HuH-7 (cell line): ENCODE data around the gene TRMT2A.
A peak's percentile ranks its signal among the peaks of the same experiment; 100 is the strongest.

Experiments used
- DNase-seq: peaks from one replicate; pipeline ENCODE4 v3.0.0; 2011; ENCODE audit warnings: low spot score

TRMT2A gene

DNA sequence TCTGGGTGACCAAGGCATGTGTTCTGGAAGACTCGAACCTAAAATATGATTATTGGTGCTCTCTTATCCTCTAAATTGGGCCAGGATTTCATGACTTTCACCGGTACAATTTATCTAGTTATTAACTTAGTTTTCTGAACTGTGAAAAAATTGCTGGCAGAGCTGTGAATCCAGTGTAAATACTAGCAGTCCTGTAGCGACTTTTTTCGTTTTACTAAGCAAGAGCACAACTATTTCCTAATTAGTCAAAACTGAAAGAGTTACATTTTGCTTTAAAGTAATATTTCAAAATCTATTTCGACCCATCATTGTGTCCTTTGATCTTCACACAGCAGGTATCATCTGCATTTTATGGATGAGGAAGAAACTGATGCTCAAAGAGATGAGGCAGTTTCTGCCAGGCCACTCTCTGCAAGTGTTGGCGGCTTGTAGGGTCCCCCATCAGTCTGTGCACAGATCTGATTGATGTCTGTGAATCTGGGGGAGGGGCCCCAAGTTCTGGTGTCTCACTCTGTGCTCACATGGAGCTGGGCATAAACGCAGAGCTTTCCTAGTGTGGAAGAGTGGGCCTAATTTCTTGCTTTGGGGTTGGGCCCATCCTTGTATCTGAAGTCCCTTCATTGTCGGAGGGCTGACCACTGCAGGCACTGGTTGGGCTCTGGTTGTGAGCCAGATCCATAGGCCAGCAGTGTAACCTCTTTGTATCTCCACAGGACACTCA lies 1.4 kb upstream of the TRMT2A start:
- DNase-seq: no peak

DNA sequence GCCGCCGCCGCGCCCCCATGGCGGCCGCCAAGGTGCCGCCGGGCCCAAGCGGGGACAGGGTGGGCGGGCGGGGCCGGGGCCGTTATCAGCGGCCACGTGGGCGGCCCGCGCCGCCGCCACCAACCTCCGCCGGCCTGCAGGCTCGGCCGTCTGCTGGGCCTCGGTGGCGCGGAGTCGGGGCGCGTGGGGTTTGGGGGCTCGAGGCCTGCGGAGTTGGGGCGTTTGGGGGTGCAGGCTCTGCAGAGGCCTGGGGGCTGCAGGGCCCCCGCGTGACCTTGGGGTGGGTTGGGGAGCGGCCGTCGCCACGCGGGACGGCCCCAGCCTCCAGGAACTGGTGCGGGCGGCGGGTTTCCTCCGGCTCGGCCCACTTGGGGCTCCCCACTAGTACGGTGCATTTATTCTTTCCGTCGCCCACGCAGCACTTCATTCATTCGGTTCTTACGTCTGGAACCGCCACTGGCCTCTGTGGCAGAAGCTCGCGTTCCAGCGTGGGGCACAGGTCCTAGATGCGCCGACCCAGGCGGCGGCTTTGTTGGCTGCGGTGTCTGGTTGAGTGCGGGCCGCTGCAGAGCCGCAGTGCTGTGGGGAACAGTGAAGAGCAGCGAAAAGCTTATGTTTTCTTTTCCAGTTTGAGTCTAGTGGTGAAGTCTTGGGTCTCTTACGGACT lies 740 bp upstream of the TRMT2A start:
- no peak for DNase-seq

DNA sequence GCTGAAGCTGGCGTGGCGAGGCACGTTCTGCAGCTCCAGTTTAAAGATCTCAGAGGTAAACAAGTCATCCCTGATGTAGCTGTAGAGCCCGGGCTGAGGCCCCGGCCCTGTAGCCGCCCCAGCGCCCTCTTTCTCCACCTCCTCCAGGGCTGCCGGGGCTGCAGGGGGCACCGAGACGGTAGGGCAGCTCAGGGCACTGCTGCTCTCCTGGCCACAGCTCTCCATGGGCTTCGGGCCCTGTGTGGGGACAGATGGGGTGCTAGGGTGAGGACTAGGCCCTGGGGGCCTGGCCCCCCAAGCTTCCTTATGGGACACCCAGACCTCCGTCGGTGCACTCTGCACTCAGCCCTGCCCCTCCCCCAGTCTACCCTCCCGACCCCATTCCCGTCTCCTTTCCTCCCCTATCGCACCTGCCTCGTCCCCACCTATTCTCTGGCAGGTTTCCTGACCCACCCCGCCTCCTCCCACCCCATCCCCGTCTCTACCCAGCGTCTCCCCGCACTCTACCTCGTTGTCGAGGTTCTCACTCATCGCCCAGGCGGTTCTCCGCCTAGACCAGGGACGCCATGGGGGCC lies 563 bp downstream of the TRMT2A start:
- DNase-seq: no peak

DNA sequence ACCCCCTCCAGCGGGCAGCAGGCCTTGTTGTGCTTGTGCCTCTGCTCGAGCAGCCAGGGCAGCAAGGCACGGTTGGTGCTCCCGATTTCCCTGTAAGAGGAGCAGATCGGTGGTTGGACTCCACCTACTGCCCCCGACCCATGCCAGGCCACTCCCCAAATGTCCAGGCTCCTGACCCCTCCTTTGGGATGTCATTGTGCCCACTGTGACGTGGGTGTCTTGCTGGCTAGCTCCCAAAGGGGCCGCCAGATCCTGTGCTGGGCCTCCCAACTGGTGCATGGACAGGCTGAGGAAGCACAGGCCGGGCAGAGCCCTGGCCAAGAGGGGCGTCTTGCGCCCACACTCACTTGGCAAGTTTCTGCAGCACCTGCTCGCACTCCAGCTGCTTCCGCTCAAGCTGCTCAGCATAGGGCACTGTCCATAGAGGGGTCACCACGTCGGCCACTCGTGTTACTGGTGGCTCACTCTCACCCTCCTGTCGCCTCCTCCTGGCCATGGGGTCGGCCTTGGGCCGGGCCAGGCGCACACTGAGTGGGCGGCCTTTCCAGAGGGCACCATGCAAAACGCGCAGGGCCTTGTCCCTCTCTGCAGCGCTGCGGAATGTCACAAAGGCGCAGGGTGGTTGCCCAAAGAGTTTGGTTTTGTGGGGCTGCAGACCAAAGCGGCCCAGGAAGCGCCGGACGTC lies 1.2 kb downstream of the TRMT2A start, which contains the start of gene RANBP1:
RANBP1 (plus strand) TSS at position 414 of the 685 bp plus-strand sequence; CDS start at position 495, 81 bp downstream.
- no peak for DNase-seq

DNA sequence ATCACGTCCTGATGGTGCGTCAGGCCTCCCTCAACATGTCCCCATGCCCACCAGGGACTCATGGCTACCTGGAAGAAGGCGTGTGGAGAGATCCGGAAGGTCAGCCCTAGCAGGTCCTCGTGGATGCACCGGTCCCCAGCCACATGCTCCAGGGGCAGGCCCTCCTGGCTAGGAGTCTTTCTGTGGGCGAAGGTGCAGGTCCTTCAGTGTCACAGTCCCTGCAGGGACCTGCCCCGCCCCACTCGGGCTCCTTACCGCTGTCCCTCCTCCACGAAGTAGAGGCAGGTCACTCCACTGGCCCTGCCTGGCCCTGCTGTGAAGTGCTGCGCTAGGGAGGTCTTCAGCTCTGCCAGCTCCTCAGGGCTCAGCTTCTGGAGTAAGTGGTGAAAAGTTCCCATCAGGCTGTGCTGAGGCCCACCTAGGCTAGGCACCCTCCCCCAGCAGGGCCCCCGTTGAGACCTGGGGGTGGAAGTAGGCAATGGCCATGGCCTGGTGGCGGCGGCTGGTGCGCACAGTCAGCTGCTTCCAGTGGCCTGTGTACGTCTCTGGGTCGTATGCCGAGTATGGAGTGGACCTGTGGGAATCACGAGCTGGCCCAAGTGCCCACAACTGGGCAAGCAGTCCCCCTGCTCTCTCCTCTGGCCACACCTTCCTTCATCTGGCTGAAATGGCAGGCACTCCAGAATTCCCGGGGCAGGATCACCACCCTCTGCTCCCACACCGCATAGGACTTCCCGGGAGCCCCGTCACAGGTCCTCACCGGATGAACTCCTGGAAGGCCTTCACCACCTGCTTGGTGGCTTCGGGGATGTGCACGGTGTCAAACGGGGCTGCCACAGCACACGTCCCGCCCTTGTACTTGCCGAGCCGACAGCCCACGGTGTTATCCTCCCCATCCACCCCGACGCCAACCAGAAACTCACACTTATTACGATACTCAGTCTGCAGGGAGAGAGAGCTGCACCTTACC lies 2.2 kb downstream of the TRMT2A start:
- no peak for DNase-seq

DNA sequence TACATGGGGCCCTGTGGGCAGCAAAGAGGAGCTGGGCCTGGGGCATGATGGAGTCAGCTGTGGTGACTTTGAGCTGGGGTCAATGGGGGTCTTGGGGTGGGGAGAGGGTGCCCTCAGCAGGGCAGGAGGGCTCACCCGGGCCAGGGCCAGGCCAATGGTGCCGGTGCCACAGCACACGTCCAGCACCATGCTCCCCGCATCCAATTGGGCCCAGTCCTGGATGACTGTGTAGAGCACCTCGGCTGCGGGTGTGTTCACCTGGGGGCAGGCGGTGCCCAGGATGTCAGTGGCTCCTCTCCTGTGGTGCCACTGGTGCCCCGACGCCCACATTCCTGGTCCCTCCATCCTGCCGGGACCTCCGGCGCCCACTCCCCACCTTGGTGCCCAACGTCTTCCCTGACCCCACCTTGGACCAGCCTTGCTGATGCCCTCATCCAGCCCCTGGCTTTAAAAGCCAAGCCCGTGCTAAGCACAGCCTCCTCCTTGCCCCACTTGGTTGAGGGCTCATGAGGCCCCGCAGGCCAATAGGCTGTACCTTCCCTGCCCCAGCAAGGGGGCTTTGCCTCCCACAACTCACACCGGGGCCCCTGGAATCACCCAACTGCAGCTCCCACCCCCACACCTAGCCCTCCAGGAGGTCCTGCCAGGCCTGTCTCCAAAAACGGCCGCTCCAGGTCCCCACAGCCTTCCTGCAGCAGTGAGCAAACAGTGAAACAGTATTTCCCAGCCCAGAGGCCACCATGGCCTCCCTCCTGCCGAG lies 3.3 kb downstream of the TRMT2A start:
- no peak for DNase-seq

DNA sequence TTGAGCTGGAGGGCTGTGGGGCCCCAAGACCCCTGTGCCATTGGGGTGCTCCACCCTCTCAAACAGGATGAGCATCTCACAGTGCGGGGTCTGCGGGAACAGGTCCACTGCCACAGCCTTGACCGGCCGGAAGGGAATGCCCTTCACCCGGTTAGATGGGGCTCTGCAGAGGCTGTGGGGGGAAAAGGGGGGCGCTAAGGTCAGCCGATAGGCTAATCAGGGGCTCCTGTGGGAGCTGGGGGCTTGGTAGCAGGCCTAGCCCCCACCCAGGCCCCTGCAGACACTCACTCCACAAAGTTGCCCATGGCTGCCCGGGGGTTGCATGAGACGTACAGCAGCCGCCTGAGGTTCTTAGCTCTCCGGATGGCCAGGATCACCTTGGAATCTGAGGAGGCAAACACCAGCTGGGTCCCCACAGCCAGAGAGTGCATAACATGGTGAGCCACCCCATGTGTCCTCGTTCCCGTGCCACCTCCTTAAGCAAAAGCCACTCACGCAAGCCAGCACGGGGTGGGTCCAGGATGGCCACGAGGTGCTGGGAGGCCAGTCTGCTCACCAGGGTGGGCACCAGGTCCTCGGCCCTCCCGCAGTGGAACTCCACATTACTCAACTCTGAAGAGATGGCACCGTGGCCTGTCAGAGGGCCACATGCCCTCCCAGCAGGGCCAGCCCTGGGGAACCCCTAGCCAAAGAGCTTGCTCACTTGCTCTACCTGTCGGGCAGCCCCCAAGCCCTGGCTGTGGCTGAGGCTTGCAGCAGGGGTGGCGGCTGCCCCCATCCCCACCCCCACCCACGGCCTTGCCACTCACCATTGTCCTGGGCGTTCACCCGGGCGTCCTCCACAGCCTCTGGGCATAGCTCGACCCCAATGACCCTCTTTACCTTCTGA lies 4.2 kb downstream of the TRMT2A start:
- no peak for DNase-seq

DNA sequence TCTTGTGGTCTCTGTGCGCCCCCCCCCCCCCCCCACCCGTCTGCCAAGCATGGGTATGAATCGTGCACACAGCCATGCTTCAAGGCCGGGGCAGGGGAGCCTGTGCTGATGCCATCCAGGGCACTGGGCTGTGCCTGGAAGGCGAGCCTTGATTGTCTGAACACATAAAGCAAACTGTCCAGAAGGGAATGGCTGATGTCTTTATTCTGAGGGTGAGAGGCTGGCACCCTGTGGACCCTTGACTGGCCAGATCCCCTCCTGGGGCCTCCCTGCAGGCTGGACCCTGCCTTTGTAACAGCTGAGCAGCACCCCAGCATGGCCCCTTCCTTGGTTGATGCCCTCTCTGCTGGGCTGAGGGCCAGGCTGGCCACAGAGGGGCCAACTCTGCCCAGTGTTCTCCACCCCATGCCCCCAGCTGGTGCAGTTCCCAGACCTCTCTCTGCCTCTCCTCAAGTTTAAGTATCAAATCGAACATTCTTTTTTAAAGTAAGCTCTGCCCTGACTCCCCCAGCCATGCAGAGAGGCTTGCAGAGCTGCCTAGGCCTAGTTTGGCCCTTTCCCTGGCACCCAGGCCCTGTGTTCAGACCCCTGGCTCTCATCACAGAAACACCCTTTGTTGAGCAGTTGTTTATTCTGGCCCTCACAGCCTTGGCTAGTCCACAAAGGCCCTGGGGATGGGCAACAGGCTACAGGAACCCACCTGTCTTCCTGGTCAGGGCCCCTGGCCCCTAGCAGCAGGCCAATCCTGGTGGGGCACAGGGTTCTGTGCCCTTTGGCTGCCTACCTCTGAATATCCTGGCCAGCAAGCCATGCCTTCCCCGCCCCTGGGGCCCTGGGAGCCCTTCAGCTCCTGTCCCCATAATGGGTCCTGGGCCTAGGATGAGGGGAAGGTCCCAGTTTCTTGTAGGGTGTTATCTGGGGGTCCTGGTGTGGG lies 5.1 kb downstream of the TRMT2A start:
- DNase-seq: no peak

DNA sequence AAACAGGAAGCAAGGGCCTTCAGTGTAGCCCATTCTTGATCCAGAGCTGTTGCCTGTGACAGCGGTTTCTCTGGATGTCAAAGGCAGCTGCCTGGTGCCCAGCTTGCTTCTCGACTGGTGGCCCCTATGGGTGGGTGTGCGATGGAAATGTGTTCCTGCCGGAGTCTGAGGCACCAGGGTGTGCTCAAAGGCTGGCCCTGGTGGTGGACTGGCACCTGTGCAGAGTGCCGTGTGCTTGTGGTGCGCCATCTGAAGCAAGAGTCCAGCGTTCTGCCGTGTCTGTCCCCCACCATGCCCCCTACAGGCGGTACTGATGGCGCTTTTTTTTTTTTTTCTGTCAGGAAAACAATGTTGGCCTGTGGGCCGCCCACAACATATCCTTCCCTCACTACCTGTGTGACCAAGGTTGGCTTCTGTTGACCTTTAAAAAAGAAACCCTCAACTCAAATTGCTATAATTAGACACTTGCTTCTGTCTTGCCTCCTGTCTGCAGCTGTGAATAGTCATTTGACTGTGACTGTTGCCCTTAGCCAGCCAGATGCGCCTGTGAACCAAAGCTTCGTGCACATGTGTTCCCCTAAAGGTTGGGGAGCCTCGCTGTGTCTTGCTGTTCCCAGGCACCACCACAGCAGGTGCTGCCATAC lies 5.9 kb downstream of the TRMT2A start:
- peak; percentile 79 for DNase-seq

DNA sequence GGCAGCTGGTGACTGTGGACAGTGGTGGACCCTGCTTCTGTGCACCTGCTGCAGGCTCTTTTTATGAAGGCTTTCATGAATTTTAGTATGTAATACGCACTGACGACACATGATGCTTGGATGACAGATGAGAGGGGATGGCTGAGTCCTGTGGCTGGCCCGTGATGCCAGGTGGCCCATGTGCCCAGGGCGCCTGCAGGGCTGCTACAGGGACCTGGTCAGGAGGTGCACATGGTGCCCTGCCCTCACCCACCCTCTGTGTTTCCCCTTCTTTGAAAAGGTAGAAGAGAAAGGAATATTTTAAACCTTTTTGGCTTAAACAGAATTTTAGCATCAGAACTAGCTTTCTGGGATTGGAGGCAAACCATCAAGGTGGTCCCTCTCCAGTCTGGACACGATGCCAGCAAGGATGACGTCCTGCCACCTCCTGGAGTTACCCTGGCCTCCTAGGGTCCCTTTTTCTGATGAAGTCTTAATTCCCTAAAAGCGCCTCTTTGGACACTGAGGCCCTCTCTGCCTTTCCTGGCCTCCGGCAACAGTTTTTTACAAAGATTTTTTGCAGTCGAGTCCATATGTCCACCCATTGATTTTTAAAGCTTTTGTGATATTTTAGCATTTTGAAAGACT lies 6.6 kb downstream of the TRMT2A start:
- no peak for DNase-seq

DNA sequence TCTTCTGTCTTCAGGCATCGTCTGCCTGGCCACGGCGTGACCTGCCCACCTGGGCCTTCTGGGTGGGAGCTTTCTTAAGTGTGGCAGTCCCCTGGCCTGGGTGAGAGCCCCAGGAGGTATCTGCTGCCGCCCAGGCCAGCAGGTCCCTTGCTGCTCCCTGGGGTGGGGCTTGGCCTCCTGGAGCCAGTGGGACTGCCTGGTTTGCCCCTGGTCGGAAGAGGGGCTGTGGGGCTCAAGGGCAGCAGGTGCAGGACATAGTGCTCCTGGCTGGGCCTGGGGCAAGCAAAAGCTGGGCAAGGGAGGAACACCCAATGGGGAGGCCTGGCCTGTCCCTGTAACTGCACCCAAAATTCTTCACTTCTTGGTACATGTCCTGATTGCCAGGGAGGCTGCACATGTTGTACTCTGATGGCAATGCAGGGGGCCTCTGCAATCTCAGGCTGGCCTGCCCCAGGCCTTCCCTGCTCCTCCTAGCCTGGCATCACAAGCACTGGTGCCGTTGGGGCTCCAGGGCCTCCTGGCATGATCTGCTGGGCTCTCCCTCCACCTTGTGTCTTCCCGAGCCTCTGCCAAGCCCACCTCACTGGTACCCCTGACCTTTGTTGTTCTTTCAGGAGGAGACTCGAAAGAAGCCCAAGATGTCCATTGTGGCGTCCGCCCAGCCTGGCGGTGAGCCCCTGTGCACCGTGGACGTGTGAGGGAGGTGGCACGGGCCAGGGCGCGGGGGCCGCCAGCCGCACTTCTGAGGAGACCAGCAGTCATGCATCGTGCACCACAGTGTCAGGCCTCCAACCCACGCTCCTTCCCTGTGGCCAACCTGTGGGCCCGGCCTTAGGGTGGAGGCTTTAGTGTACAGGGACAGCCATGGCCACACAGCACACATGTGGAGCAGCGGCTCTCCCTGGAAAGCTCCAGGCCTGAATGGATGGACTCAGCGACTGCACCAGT lies 7.3 kb downstream of the TRMT2A start:
- DNase-seq: no peak

DNA sequence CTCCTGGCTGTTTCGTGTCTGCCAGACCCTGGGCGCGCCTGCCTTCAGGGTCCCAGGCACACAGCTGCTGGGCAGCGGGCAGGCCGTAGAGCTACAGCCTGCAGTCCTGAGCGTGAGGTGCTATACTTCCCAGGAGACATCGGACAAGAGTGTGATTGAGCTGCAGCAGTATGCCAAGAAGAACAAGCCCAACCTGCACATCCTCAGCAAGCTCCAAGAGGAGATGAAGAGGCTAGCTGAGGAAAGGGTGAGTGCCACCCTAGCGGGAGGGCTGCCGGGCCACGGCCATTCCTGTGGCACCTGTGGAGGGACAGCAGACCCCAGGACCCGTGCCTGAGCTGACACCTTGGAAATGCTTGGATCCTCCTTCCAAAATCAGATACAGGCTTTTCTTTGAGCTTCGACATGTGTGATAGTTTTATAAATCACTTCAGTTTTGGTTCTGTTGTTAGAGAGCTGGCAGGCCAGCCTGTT lies 8.2 kb downstream of the TRMT2A start:
- no peak for DNase-seq

DNA sequence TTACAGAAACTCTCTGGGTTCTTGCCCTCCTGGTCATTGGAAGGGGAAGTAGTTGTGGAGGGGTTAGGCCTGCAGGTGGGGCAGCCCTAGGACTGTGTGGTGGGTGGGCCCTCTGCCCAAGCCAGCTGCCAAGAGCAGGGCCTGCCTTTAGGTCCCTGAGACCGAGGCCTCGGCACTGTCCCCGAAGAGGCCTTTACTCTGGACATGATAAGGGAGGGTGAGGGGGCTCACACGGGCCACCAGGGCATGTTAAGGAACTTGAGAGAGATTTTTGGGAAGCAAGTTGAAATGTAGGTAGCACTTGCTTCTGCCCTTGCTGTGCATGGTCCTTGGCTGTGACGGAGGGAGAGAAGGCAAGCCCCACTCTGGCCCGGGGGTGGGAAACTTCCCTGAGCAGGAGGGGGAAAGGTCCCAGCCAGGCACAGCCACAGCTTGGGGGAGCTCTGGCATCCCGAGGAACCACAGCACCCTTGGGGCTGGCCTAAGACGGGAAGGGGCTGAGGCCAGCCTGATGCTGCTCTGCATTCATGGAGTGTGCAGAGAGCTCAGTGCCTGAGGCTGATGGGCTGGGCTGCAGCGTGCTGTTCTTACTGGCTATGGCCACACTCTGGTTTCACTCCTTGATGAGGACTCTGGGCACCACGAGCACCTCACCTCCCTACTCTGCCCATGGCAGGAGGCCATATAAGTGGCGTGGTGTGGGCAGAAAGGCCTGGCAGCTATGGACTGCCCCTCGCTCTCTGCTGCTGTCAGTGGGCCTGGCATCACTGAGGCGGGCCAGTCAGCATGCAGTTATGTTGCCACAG lies 8.9 kb downstream of the TRMT2A start:
- no peak for DNase-seq

DNA sequence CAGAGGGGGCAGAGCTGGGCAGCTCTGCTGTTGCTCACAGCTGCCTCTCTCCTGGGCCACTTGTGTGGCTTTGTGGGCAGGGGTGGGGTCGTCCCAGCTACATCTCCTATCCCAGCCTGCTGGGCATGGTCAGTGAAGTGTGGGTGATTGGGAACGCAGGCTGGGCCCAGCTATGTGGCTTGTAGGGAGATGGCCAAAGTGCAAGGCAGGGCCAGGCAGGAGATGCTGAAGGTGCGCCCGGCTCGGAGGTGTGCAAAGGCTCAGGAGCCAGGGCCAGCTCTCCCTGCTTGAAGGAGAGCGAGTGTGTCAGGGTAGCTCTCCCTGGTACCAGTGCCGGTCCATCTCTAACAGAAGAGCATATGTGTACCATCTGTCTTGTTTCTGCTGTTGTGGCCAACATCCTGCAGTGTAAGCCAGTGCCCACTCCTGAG lies 9.5 kb downstream of the TRMT2A start:
- no peak for DNase-seq

DNA sequence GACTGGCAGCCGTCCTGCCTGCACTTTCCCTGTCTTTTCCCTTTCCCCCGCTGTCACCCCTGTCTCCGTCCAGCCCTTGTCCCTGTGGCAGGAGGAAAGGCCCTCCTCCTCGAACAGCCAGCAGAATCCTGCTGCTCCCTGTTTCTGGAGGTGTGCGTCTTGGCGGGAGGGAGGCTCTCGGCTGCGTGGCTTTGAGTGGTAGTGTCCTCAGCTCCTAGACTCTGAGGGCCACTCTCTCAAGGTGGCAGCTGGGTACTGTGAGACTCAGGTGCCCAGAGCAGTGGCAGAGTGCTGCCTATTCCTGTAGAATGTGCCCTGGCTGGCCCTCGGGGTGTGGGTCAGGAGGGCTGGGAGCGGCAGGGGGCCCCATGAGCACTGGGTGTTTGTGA lies 10.2 kb downstream of the TRMT2A start:
- no peak for DNase-seq
